OCI-LY3 (cell line): ENCODE results near the gene SLC10A4.
A peak's percentile ranks its signal among the peaks of the same experiment; 100 is the strongest.
"Not testable (repeated sequence)": the region's sequence is repeated elsewhere in the genome, so short reads cannot be mapped to it uniquely, and the experiment has no call there.

Experiments
- H2AFZ ChIP-seq: fragments of 200-600, 300-600 bp; shearing (Covaris generic); 2 replicates; pipeline ENCODE4 v1.6.0; 2014; ENCODE audit warnings: antibody characterized with exemption, low read depth, low read length
- H3K27ac ChIP-seq: fragments of 200-600, 300-600 bp; sonication (generic); 2 replicates; pipeline ENCODE4 v1.5.1; 2014; ENCODE audit warnings: mild to moderate bottlenecking, low read length, moderate library complexity, mixed read lengths
- H3K27me3 ChIP-seq: fragments of 200-600, 300-600 bp; sonication (generic); 2 replicates; pipeline ENCODE4 v1.6.1; 2014; ENCODE audit warnings: low read depth, low read length, mixed read lengths
- H3K36me3 ChIP-seq: fragments of 200-600, 300-600 bp; sonication (generic); replicated peaks from 2 replicates; pipeline ENCODE3; 2014; ENCODE audit warnings: low read depth, low read length, mixed read lengths
- H3K4me1 ChIP-seq: fragments of 300-600, 200-600 bp; sonication (generic); 2 replicates; pipeline ENCODE4 v1.6.1; 2014; ENCODE audit warnings: low read length, mixed read lengths
- H3K4me2 ChIP-seq: fragments of 200-600, 300-600 bp; sonication (generic); 2 replicates; pipeline ENCODE4 v1.6.1; 2014; ENCODE audit warnings: low read length, mixed read lengths
- H3K4me3 ChIP-seq: fragments of 300-600, 200-600 bp; sonication (generic); 2 replicates; pipeline ENCODE4 v1.5.1; 2014; ENCODE audit warnings: antibody characterized with exemption, mild to moderate bottlenecking, low read length, moderate library complexity
- H3K79me2 ChIP-seq: fragments of 300-600, 200-600 bp; shearing (Covaris generic); 2 replicates; pipeline ENCODE4 v1.6.1; 2014; ENCODE audit warnings: mild to moderate bottlenecking, low read length, mixed read lengths
- H3K9ac ChIP-seq: fragments of 300-600, 200-600 bp; shearing (Covaris generic); 2 replicates; pipeline ENCODE4 v1.6.0; 2014; ENCODE audit warnings: mild to moderate bottlenecking, low read length, moderate library complexity
- H3K9me3 ChIP-seq: fragments of 200-600, 300-600 bp; shearing (Covaris generic); 2 replicates; pipeline ENCODE4 v1.6.1; 2014; ENCODE audit warnings: low read length, mixed read lengths; ENCODE audit not compliant: insufficient read depth
- H4K20me1 ChIP-seq: fragments of 200-600, 300-600 bp; sonication (generic); 2 replicates; pipeline ENCODE4 v1.6.1; 2016; ENCODE audit warnings: low read length, mixed read lengths; ENCODE audit not compliant: insufficient read depth
- CTCF ChIP-seq: fragments of 200-600, 300-600 bp; sonication (generic); IDR thresholded peaks from 2 replicates; pipeline ENCODE4 v1.5.1; 2014; ENCODE audit warnings: antibody characterized with exemption, low read length, low read depth
- EZH2phosphoT487 ChIP-seq: fragments of 200-600 bp; shearing (Covaris generic); IDR thresholded peaks from 2 replicates; pipeline ENCODE4 v1.6.1; 2018; ENCODE audit warnings: antibody characterized with exemption, mixed run types, low read depth

The SLC10A4 gene

GRCh38 chr4:48445704-48446103 lies 37.4 kb upstream of the SLC10A4 start:
- no peak overlapping the region for H3K27ac ChIP-seq
- TF ChIP-seq CTCF (peak; percentile 25; the same call in 1 of the 2 replicates), EZH2phosphoT487 (no peak)
- H3K9ac ChIP-seq, result no peak overlapping the region
- H3K79me2 ChIP-seq, result no peaks in the 10 kb centered on the region
- no peak overlapping the region for H2AFZ ChIP-seq
- no peaks in the 10 kb centered on the region for H3K9me3 ChIP-seq
- no peaks in the 10 kb centered on the region for H3K36me3 ChIP-seq
- peaks cover 7% of the 10 kb centered on the region for H3K4me1 ChIP-seq
- no peak overlapping the region for H3K4me3 ChIP-seq
- no peaks in the 10 kb centered on the region for H4K20me1 ChIP-seq
- H3K4me2 ChIP-seq, result no peak overlapping the region
- no peaks in the 10 kb centered on the region for H3K27me3 ChIP-seq

- no peaks in the 10 kb centered on the region for H3K27me3 ChIP-seq
- no peaks in the 10 kb centered on the region for H4K20me1 ChIP-seq
- no peaks in the 10 kb centered on the region for H3K36me3 ChIP-seq
- peaks cover 7% of the 10 kb centered on the region for H3K4me1 ChIP-seq
- no peak overlapping the region for H2AFZ ChIP-seq
- TF ChIP-seq CTCF, result no peak
- TF ChIP-seq EZH2phosphoT487, result no peak
- H3K27ac ChIP-seq, result no peak overlapping the region
- no peak overlapping the region for H3K4me3 ChIP-seq
- no peak overlapping the region for H3K9ac ChIP-seq
- no peak overlapping the region for H3K4me2 ChIP-seq
- no peaks in the 10 kb centered on the region for H3K79me2 ChIP-seq
- no peaks in the 10 kb centered on the region for H3K9me3 ChIP-seq
These were observed 36.5 kb upstream of the SLC10A4 start for GRCh38 chr4:48446642-48447041.

DNA sequence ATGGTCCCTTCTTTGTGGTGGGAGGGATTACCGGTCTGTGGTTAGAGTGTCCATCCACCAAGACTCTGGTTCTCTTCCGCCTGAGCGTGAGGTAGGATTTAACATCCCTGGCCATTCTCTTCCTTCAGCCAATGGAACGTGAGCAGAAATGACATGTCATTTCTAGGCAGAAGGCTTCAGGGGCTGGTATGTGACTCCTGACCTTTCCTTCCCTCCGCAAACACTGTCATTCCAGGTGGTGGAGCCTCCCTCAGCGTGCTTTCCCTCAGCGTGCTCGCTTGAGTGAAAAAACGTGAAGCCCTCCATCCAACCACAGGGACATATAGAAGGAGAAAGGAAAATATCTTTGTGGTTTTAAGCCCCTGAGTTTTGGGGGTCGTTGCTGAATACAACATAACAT lies 34.0 kb upstream of the SLC10A4 start:
- TF ChIP-seq CTCF (no peak), EZH2phosphoT487 (no peak)
- Histone ChIP-seq H3K9ac (no peak overlapping the region), H3K27ac (no peak overlapping the region), H3K4me1 (no peaks in the 10 kb centered on the region), H3K36me3 (no peaks in the 10 kb centered on the region), H3K79me2 (no peaks in the 10 kb centered on the region), H2AFZ (no peak overlapping the region), H4K20me1 (no peaks in the 10 kb centered on the region), H3K27me3 (no peaks in the 10 kb centered on the region), H3K4me2 (no peak overlapping the region), H3K9me3 (no peaks in the 10 kb centered on the region), H3K4me3 (no peak overlapping the region)

GRCh38 chr4:48450740-48451139 lies 32.4 kb upstream of the SLC10A4 start:
- Histone ChIP-seq H4K20me1 (no peaks in the 10 kb centered on the region), H3K79me2 (no peaks in the 10 kb centered on the region), H3K9me3 (no peaks in the 10 kb centered on the region), H3K9ac (no peak overlapping the region), H3K36me3 (no peaks in the 10 kb centered on the region), H3K4me3 (no peak overlapping the region), H3K4me2 (no peak overlapping the region), H2AFZ (no peak overlapping the region), H3K27me3 (no peaks in the 10 kb centered on the region), H3K27ac (no peak overlapping the region), H3K4me1 (no peaks in the 10 kb centered on the region)
- TF ChIP-seq EZH2phosphoT487 (no peak), CTCF (no peak)

- not testable (repeated sequence) for H3K4me2 ChIP-seq, H3K4me1 ChIP-seq, H3K4me3 ChIP-seq, H3K9ac ChIP-seq, H3K36me3 ChIP-seq, H3K79me2 ChIP-seq, H3K9me3 ChIP-seq, H4K20me1 ChIP-seq, H3K27ac ChIP-seq, H3K27me3 ChIP-seq, H2AFZ ChIP-seq
These were observed 31.5 kb upstream of the SLC10A4 start for GRCh38 chr4:48451656-48452055.
